ENCODE results near the gene AMFR. TPM values are rescaled to one million over a fixed set of nuclear protein-coding genes. Genes with fewer than 3 reads are reported as not detected.

Gene AMFR
- total RNA-seq, 2 experiments from 2014 or later = 48.8 to 51.0 TPM

DNA sequence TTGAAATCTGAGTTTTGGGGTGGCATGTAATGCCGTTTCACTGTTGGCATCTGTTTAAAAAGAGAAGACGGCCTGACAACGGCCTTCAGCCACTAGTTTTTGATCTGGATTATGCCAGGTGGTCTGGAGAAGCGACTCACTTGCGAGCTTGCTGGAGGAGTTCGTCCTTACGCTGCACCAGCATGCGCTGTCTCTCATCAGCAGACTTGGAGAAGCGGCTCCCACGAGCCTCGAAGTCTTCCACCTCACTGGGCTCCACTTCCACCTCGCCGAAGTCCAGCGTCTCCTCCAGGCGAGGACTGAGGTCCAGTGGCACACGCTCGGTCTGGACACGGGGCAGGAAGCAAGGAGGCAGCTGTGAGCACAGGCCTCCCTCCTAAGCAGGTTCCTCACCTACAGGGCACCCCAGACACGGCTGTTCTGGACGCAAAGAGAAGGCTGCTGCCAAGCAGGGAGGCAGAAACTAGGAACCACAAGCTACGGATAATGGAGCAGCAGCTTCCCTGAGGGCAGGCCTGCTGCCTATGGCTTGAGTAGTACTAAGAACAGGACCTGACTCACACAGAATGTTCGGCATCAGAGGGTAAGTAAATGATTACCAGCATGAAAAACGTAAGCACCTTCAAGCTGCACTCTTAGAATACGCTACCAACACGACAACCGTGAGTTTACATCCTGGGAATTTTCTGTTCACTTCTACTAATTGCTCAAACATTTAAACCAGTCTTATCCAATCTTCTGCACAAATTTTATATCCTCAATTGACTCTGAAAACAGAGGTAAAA lies 61.4 kb downstream of the AMFR start:
- CTCF ChIA-PET = no interaction called here
- DNase-seq = no peak
- Mint-ChIP-seq H3K4me3 (no peak overlapping the region), H3K27ac (no peak overlapping the region), H3K36me3 (ENCODE audit: low read depth) (peaks cover 24% of the 10 kb centered on the region), H3K4me1 (peaks cover 3% of the 10 kb centered on the region), H3K9me3 (no peaks in the 10 kb centered on the region), H3K27me3 (no peaks in the 10 kb centered on the region)
- POLR2A ChIA-PET = interaction anchor here (0.9 kb wide), 1 partner anchor 9 kb away, joined by 3 read pairs; no protein-coding TSS in a partner anchor

DNA sequence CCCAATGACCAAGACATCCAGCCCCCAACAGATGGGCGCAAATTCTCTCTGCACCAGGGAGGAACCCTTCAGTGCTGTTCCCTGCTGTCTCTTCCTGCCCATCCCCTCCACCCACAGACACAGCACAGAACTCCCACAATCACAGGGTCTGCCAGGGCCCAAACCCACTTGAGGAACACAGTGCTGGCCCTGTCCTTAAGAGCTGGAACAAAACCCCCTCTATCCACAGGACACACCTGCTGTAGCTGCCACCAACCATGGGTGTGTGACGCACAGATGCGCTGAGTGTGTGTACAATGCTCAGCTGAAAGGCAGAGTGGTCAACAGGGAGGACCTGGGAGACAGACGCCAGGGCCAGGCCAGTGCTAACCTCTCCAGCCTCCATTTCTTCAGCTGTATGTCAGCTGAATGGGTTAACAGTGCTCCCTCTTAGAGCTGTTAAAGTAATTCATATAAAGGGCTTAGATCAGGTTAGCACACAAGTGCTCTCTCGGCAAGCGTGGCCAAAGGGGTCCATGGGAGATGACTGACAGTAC lies 62.1 kb downstream of the AMFR start:
- Mint-ChIP-seq H3K27me3 (no peaks in the 10 kb centered on the region), H3K4me3 (no peak overlapping the region), H3K4me1 (peaks cover 3% of the 10 kb centered on the region), H3K27ac (no peak overlapping the region), H3K9me3 (no peaks in the 10 kb centered on the region), H3K36me3 (ENCODE audit: low read depth) (peaks cover 21% of the 10 kb centered on the region)
- POLR2A ChIA-PET = no interaction called here
- CTCF ChIA-PET = no interaction called here
- no peak for DNase-seq

DNA sequence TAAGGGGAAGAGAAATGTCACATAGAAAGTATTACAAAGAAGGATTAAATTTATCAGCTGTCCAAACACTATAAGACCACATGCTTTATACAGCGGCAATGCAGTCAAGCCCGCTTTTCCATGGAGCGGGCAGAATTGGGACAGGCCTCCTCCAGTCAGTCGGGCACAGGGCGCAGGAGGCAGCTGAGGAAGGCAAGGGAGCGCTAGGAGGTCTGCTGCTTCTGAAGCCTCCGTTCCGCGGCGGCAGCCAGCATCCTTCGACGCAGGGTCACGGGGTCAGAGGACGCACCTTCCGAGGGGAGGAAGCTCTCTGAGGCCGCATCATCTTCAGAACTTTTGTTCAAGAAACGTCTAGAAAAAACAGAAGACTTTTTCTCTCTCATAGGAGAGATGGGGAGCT lies 62.6 kb downstream of the AMFR start:
- DNase-seq = no peak
- Mint-ChIP-seq H3K4me3 (no peak overlapping the region), H3K4me1 (peaks cover 3% of the 10 kb centered on the region), H3K9me3 (no peaks in the 10 kb centered on the region), H3K27ac (no peak overlapping the region), H3K36me3 (ENCODE audit: low read depth) (peaks cover 21% of the 10 kb centered on the region), H3K27me3 (no peaks in the 10 kb centered on the region)
- ChIA-PET POLR2A (no interaction called here), CTCF (no interaction called here)

DNA sequence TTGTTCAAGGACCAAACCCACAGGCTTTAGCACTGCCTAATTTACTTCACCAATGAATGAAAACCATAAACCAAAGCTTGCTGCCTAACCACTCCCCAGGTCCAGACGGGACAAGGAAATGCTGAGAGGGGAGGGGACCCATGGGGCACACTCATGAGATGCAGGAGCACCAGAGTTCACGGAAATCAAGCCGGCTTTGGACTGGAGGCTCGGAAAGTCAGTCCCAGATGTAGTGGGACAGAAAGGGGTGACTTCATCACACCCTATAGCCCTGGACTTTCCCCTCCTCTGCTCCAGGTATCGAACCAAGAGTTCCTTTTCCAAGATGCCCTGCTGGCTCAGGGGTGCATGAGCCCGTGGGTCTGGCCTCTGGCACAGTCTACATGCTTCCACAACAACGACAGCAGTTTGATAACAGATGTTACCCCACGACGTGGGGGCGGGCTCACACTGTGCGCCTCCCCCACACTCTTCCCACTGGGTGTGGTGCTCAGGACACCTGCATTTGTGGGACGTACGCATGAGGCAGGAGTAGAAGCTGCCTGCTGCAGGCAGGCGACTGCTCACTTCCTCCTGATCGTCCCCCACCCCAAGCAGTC lies 63.2 kb downstream of the AMFR start:
- H3K27ac Mint-ChIP-seq = no peak overlapping the region
- H3K4me3 Mint-ChIP-seq = no peak overlapping the region
- ChIA-PET POLR2A (no interaction called here), CTCF (no interaction called here)
- peaks cover 18% of the 10 kb centered on the region for H3K36me3 Mint-ChIP-seq (ENCODE audit: low read depth)
- H3K4me1 Mint-ChIP-seq = peaks cover 5% of the 10 kb centered on the region
- peak; percentile 10 for DNase-seq
- H3K27me3 Mint-ChIP-seq = no peaks in the 10 kb centered on the region
- H3K9me3 Mint-ChIP-seq = no peaks in the 10 kb centered on the region

DNA sequence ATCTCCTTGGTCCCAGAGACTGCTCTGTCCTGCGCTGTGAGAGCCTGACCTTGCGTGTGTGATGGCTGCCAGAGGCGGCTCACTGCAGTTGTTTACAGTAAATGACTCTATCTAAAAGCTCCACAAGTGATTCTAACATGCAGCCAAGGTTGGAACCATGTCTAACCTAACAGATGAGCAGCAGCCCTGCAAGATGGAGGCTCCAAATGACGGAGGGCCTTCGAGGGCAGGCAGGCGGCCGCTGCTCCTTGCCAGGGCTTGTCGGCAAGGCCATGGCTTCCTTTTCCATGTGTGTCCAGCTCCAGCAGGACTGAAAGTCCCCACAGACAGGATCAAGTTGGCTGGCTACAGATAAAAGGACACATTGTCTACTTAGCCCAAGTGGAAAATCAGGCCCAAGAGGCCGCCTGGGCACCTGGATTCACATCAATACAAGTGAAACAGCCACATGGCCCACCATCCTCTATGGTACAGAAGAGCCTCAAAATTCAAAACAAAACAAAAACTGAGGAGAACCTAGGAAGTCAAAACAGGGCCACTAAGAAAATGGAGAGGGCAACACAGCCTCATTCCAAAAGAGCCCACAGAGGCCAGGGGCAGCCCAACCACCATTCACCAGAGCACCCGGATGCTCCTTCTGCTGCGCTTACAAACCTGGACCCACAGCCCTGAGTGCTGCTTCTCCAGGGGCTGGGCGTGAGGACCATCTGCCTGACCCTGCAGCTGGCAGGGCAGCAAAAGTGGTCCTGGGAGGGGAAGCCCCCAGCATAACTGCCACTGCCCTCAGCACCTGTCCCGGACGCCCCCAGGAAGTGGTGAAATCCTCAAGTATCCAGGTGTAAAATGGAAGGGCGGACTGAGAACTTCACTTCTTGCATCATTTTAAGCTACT lies 65.0 kb downstream of the AMFR start:
- Mint-ChIP-seq H3K4me1 (peaks cover 18% of the 10 kb centered on the region), H3K36me3 (ENCODE audit: low read depth) (peaks cover 15% of the 10 kb centered on the region), H3K27me3 (no peaks in the 10 kb centered on the region), H3K27ac (no peak overlapping the region), H3K9me3 (no peaks in the 10 kb centered on the region), H3K4me3 (no peak overlapping the region)
- ChIA-PET CTCF (no interaction called here), POLR2A (no interaction called here)
- DNase-seq = peak; percentile 8

DNA sequence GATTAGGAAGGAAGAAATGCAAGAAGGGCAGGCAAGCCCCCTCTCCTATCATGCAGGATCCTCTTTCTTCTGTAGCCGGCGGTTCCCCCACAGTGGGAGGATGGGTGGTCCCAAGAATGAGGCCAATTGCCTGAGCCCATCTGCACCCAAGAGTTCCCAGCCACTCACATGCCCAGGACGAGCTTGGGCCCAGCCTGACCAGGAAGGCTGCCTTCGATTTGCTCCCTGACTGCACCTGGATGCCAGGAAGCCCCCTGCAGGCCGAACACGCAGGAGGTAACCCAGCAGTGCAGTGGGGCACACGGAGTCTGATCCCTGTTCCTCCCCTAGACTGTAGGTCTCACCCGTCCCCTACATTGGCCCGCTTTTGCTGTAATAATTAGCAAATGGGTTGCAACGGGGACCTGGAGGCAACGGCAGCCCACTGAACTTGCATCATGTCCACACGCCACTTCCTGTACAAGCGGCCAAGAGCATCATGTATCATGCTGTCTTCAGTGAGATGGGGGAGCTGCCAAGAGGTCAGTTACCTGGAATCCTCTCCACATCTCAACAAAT lies 67.5 kb downstream of the AMFR start:
- Mint-ChIP-seq H3K27ac (no peak overlapping the region), H3K4me1 (peaks cover 22% of the 10 kb centered on the region)
- CTCF ChIA-PET = interaction anchor here (0.5 kb wide), 1 partner anchor 49 kb away, joined by 4 read pairs; no protein-coding TSS in a partner anchor

DNA sequence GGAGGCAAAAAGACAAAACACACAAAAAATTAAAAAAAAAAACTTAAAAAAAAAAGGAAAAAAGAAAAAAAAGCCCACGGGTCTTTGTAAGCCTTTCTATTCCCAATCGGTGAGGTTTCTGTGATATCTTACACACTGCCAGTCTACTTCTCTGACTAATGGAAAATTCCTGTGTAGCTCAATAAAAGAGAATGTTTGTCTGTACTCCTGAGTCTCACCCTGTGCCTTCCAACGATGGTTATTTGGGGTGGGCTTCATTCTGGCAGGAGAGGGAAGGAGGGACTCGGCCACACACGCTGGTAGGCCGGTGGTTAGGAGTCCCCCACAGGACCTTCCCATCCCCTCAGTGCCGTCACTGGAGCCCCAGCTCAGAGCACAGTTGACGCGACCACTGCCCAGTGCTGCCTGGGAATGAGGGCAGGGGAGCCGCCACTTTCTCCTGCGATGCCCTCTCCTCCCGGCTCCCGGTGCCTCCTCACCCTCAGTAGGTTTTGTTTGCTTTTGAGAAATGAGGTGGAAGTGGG lies 68.0 kb downstream of the AMFR start:
- DNase-seq = peak; percentile 16
- Mint-ChIP-seq H3K4me1 (peaks cover 22% of the 10 kb centered on the region), H3K4me3 (peak overlapping the region; percentile 75), H3K27me3 (no peaks in the 10 kb centered on the region), H3K36me3 (ENCODE audit: low read depth) (peaks cover 5% of the 10 kb centered on the region), H3K9me3 (no peaks in the 10 kb centered on the region), H3K27ac (peak overlapping the region; percentile 88)
- ChIA-PET POLR2A (no interaction called here), CTCF (interaction anchor here (0.5 to 1.6 kb wide), 3 partner anchors 12 to 49 kb away, joined by 4 to 10 read pairs (median 10); no protein-coding TSS in a partner anchor)

More for the DNA sequence above, 67.5 kb downstream of the AMFR start:
- DNase-seq = peak; percentile 12
- POLR2A ChIA-PET = no interaction called here
- Mint-ChIP-seq H3K4me3 (peak overlapping the region; percentile 75), H3K36me3 (ENCODE audit: low read depth) (peaks cover 11% of the 10 kb centered on the region), H3K9me3 (no peaks in the 10 kb centered on the region), H3K27me3 (no peaks in the 10 kb centered on the region)

DNA sequence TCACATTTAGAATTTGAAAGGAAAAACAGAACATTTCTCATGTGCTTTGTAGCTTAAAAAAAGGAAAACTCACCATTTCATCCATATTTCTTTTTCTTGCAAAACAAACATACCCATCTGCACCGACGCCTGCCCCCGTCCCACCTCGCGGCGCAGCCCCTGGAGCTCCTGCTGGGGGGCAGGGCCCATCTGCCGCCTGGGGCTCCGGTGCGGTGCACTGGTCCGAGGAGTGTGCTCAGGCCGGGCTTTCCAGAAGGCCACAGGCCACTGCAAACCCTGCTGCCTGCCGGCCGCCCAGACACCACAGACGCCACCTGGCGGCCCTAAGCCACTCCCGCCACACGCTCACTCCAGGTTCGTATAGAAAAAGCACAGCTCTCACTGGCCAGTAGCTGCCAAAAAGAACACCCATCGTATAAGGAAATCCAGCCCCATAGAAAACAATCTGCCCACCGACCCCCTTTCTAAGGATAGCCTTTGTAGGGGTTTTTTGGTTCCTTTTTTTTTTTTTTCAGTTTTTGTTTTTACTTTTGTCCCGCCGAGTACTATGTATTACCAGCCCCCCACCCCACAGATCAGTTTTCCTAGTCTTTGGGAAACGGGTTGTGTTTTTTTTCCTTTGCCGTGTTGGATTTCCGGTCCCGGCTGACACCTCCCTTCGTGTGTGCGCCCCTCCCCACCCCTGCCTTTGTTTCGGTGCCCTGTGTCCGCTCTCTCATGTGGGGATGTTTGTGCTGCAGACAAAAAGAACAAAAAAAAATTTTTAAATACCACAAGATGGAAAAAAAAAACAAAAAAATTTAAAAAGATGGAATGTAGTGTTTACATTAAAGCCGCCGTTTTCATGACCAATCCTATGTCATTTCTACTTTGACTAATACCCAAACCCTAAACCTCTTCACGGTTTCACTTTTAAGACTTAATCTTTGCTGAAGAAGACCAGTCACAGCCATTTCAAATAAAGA lies 68.8 kb downstream of the AMFR start:
- peaks cover 22% of the 10 kb centered on the region for H3K4me1 Mint-ChIP-seq
- peak overlapping the region; percentile 75 for H3K4me3 Mint-ChIP-seq
- H3K27me3 Mint-ChIP-seq = no peaks in the 10 kb centered on the region
- peak overlapping the region; percentile 88 for H3K27ac Mint-ChIP-seq
- DNase-seq = peak; percentile 70
- H3K9me3 Mint-ChIP-seq = no peaks in the 10 kb centered on the region
- CTCF ChIA-PET = interaction anchor here (0.5 to 2.3 kb wide), 17 partner anchors 8 to 411 kb away, joined by 3 to 10 read pairs (median 3); no protein-coding TSS in a partner anchor
- POLR2A ChIA-PET = interaction anchor here (0.6 kb wide), 2 partner anchors 55 to 60 kb away, joined by 3 to 4 read pairs; no protein-coding TSS in a partner anchor
- H3K36me3 Mint-ChIP-seq (ENCODE audit: low read depth) = peaks cover 4% of the 10 kb centered on the region

DNA sequence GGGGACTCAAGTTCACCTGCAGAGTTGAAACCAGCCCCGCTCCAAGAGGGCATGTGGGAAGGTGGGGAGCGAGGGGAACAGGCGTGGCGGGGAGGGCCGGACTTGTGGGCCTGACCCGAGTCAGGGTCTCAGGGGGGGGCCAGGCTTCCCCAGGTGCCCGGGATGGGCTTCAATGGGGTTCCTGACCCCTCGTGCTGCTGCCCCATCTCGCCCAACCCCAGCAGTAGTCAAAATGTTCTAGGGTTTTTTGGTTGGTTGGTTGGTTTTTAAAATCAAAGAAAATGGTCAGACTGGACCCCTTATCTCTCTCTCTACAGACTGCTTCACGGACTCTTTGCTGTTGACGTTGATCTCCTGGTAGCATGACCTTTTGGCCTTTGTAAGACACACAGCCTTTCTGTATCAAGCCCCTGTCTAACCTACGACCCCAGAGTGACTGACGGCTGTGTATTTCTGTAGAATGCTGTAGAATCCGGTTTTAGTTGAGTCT lies 69.5 kb downstream of the AMFR start:
- CTCF ChIA-PET = interaction anchor here (0.7 to 2.3 kb wide), 16 partner anchors 9 to 410 kb away, joined by 3 to 10 read pairs (median 3); no protein-coding TSS in a partner anchor
- peaks cover 2% of the 10 kb centered on the region for H3K27me3 Mint-ChIP-seq
- DNase-seq = no peak
- no peaks in the 10 kb centered on the region for H3K9me3 Mint-ChIP-seq
- peaks cover under 1% of the 10 kb centered on the region for H3K36me3 Mint-ChIP-seq (ENCODE audit: low read depth)
- peaks cover 22% of the 10 kb centered on the region for H3K4me1 Mint-ChIP-seq
- POLR2A ChIA-PET = interaction anchor here (1.1 kb wide), 1 partner anchor 8 kb away, joined by 3 read pairs; no protein-coding TSS in a partner anchor
- H3K27ac Mint-ChIP-seq = no peak overlapping the region
- peak overlapping the region; percentile 75 for H3K4me3 Mint-ChIP-seq

DNA sequence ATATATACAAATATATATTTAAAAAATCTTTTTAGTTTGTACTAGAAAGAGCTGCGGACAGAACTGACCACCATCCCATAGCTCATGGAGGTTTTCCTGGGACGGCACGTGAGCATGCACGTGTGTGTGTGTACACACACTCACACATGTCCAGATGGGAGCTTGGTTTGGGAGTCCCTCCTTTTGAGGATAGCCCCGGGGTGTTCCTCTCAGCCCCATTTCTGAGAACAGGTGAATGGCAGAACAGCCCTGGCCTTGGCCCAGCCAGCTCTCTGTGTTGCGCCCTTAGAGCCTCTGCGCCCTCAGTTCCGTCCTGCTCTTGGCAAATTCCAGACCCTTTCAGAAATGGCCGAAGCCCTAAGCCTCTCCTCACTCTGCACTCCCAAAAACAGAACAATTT lies 70.1 kb downstream of the AMFR start:
- ChIA-PET CTCF (interaction anchor here (0.6 to 2.3 kb wide), 3 partner anchors 16 to 409 kb away, joined by 3 to 6 read pairs (median 3); no protein-coding TSS in a partner anchor), POLR2A (interaction anchor here (1.1 kb wide), 1 partner anchor 9 kb away, joined by 3 read pairs; no protein-coding TSS in a partner anchor)
- H3K27me3 Mint-ChIP-seq = peaks cover 2% of the 10 kb centered on the region
- no peaks in the 10 kb centered on the region for H3K9me3 Mint-ChIP-seq
- no peaks in the 10 kb centered on the region for H3K36me3 Mint-ChIP-seq (ENCODE audit: low read depth)
- no peak overlapping the region for H3K27ac Mint-ChIP-seq
- peaks cover 22% of the 10 kb centered on the region for H3K4me1 Mint-ChIP-seq
- H3K4me3 Mint-ChIP-seq = no peak overlapping the region
- DNase-seq = no peak

DNA sequence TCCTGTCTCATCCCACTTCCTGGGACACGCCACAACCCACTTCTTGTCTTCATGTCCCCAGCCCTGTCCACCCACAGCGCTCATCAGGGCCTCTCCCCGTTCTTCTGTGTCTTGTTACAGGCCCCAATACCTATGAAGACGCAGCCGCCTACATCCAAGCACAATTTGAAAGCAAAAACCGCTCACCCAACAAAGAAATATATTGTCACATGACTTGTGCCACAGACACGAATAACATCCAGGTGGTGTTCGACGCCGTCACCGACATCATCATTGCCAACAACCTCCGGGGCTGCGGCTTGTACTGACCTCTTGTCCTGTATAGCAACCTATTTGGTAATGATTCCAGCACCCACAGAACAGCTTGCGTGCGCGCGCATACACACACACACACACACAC lies 70.6 kb downstream of the AMFR start:
- POLR2A ChIA-PET = interaction anchor here (1.1 kb wide), 1 partner anchor 10 kb away, joined by 3 read pairs; no protein-coding TSS in a partner anchor
- Mint-ChIP-seq H3K9me3 (no peaks in the 10 kb centered on the region), H3K4me1 (peaks cover 21% of the 10 kb centered on the region), H3K36me3 (ENCODE audit: low read depth) (no peaks in the 10 kb centered on the region), H3K27ac (no peak overlapping the region), H3K4me3 (no peak overlapping the region), H3K27me3 (peaks cover 2% of the 10 kb centered on the region)
- CTCF ChIA-PET = interaction anchor here (0.6 to 2.3 kb wide), 2 partner anchors 21 to 409 kb away, joined by 3 to 6 read pairs; no protein-coding TSS in a partner anchor
- DNase-seq = no peak
